H1 (cell line): ENCODE results near the gene ACSF3. TPM values are rescaled to one million over a fixed set of nuclear protein-coding genes. Genes with fewer than 3 reads are reported as not detected.

Experiments used
- SUZ12 ChIP-seq: fragments of 200-600 bp; sonication (generic); IDR thresholded peaks from 2 replicates; pipeline ENCODE4 v1.6.1; 2012; ENCODE audit warnings: mild to moderate bottlenecking, inconsistent platforms, low read length, moderate library complexity, mixed read lengths
- polyA plus RNA-seq, 7 experiments: library from polyadenylated mRNA; depleted of rRNA in 3 of 7; stranded (reverse) in 5 of 7; unstranded in 2 of 7; fragments of >200 nt in 5 of 7; fragments of 200-250 nt in 2 of 7; gene quantifications; 1 replicate in 5 of 7; 2 replicates in 1 of 7; 4 replicates in 1 of 7; pipeline versions ENCODE4 v1.2.1 to v1.2.3, GENCODE V29; 2011 to 2013; ENCODE audit warnings: missing spikeins in 2 of 7, mixed read lengths in 2 of 7
- total RNA-seq: library from RNA; stranded (reverse); fragmentation: NEBNext Ultra II Directional; extraction: Animal tissue kit (Norgen Biotek cat#: 25700); gene quantifications from 2 replicates; pipeline ENCODE4 v1.2.1, GENCODE V29; 2021
- TF ChIP-seq, protein P1 (sequence below): IDR thresholded peaks from 2 replicates; pipeline ENCODE4 v1.6.1; 2011; ENCODE audit warnings: low read length, improper control_type of control experiment

ACSF3 gene
- total and polyA plus RNA-seq, 2 of the 8 experiments (the other 6 are each of a cell fraction or from before 2014, with no cell fraction given): 15.6 to 22.9 TPM

- TF ChIP-seq, protein P1, sequence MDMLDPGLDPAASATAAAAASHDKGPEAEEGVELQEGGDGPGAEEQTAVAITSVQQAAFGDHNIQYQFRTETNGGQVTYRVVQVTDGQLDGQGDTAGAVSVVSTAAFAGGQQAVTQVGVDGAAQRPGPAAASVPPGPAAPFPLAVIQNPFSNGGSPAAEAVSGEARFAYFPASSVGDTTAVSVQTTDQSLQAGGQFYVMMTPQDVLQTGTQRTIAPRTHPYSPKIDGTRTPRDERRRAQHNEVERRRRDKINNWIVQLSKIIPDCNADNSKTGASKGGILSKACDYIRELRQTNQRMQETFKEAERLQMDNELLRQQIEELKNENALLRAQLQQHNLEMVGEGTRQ: no peak
- no peak for TF ChIP-seq SUZ12
These were observed 44.1 kb upstream of the ACSF3 start (continued) for GRCh38 chr16:89049484-89050118.
